GM18505 (cell line): Measurements from ENCODE around the gene PAK4.
"Not testable (repeated sequence)": the region's sequence is repeated elsewhere in the genome, so short reads cannot be mapped to it uniquely, and the experiment has no call there.

ENCODE experiments used
- ATAC-seq: cut with Tn5 transposase; IDR thresholded peaks from one replicate; pipeline ENCODE4 v1.9.1; 2021; ENCODE audit not compliant: unreplicated experiment
- POLR2A ChIP-seq: IDR thresholded peaks from 4 replicates; pipeline ENCODE4 v1.6.1; 2011; ENCODE audit warnings: borderline replicate concordance; ENCODE audit not compliant: insufficient read depth, insufficient read length; ENCODE audit errors: extremely low read depth

PAK4 gene

GRCh38 chr19:39125554-39126311, at the start of gene PAK4:
PAK4 (plus strand) TSS chr19:39125786; CDS start chr19:39169554, 43,768 bp downstream.
- peak; percentile 91 for ATAC-seq
- TF ChIP-seq POLR2A = peak; percentile 78

DNA sequence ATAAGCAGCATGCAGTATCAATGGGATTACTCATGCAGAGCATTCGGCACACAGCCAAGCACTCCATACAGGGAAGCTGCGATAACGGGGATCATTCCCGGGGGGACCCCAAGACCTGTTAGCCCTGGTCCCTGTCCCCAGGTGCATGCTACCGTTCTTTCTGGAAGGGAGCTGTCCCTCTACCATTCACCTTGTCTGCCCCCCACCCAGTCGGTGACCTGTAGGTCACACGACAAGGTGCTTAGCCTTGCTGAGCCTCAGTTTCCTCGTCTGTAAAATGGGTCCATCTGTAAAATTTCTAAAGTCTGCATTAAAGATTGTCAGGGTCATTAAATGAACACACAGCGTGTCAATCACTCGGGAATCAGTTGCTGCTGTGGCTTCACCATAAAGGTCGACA, 48.3 kb upstream of the PAK4 start:
- ATAC-seq = no peak
- TF ChIP-seq POLR2A = no peak

DNA sequence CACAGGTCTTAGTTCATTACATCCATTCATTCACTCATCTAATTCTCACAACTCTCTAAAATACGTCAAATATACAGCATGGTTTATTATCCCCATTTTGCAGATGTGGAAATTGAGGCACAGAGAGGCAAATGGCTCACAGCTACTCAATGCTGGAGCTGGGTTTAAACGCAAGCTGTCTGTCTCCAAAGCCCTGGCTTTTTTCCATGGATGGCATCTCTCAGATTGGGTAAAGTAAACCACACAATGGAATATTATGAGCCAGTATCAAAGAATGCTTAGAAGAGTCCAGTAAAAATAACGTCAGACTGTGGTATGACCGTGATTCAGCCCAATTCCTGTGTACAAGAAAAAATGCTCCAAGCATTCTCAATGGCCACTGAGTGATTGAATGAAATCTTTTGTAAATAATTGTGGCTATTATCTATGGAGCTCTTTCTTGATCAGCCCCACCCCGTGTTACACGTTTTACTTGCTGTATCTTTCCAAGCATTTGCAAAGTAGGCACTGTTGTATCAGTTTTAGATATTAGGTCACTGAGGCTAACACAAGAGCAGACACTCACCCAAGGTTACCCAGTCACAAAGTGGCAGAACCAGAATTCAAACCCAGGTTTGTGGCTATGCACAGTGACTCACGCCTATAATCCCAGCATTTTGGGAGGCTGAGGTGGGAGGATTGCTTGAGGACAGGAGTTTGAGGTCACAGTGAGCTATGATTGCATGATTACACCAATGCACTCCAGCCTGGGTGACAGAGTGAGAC, 47.0 kb upstream of the PAK4 start:
- TF ChIP-seq POLR2A = no peak
- ATAC-seq = no peak

DNA sequence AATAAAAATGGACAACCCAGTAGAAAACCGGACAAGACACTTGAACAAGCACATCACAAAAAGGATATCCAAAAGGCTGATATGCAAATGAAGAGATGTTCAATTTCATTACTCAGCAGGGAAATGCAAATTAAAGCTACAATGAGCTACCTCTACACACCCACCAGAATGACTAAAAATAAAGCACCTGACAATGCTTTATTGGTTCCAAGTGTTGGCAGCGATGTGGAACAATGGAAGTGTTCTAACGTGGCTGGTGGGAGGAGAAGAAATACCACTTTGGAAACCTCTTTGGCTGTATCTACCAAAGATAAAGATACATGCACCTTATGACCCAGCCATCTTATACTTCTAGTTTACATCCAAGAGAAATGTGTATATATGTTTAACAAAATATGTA, 45.2 kb upstream of the PAK4 start:
- no peak for ATAC-seq
- no peak for TF ChIP-seq POLR2A

DNA sequence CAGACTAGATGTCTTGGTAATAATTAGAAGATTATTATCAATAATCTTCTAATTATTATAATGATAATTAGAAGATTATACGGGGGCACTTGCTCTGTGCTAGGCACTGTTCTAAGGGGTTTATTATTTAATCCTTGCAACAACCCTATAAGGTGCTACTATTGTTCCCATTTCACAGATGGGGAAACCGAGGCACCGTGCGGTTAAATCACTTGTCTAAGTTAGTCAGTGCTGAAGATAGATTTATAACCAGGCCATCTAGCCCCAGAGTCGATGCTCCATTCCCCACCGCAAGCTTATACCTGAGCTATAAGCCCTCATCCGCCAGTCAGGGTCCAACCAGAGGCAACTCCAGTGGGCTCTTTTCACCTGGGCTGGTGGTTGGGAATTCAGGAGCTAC, 43.4 kb upstream of the PAK4 start:
- no peak for TF ChIP-seq POLR2A
- ATAC-seq = no peak

DNA sequence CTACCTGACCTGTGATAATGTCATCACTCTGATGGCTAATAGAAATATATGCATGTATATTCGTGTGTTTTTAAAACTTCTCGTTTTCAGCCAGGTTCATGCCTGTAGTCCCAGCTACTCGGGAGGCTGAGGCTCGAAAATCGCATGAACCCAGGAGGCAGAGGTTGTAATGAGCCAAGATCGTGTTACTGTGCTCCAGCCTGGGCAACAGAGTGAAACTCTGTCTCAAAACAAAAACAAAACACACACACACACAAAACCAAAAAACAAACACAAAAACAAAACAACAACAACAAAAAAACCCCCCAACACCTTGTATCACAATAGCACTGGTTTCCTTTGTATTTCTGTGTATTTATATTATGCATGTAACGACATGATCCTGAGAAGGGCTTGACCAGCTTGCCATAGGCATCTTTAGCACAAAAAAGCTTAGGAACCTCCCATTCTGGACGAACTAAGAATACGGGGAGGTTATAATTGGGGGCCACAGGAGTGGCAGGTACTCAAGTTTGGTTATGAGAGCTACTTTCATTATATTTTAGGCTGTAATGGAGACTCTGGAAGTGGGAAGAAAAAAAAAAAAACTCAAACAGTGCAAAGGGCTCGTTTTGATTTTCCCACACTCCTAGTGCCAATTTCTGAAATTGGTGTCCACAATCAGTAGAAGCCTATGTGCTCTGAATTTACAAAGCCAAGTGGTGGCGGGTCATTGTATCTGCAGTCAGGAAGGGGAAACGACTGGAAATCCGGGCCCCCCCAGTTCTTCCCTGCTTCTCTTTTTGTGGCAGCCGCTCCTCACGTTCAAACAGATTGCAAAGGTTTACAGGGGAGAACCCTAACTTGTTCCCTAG, 42.6 kb upstream of the PAK4 start:
- no peak for ATAC-seq
- TF ChIP-seq POLR2A = no peak

- no peak for TF ChIP-seq POLR2A
- no peak for ATAC-seq
These were observed 42.0 kb upstream of the PAK4 start for GRCh38 chr19:39083599-39083982.

DNA sequence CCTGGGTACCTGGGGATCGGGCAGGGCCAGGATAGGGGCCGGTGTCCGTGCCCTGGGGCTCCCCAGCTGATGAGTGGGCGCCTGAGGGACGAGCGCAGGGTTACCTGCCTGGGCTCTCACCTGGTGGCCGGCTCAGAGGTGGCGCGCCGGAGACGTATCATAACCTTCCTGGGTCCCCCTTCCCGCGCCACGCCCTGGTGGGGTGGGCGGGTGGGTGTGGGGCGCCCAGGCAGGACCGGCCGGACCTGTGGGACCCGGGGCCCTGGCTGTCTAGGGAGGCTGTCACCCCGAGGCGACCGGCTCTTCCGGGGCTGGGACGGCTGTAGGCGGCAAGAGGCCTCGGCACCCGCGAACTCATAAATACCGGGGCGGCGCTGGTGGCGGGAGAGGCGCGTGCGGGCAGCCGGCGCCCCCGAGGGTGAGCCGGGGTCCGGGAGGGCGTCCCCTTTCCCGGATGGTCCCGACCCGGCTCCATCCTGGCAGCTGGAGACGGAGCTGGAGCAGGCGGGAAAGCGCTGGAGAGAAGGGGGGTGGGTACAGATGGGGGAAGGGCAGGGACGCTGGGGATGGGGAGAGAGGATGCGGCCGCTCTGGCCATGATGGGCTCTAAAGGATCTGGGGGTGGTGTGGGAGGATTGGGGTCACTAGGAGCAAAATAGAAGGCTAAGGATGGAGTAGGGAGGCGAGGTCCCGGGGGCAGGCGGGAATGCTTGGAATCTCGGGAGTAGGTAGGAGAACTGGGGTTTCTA, 41.4 kb upstream of the PAK4 start, which contains the start of gene ACP7:
ACP7 (plus strand) TSS at position 386 of the 749 bp plus-strand sequence. CDS start 902 bp downstream, outside the sequence.
- ATAC-seq = no peak
- TF ChIP-seq POLR2A = no peak

DNA sequence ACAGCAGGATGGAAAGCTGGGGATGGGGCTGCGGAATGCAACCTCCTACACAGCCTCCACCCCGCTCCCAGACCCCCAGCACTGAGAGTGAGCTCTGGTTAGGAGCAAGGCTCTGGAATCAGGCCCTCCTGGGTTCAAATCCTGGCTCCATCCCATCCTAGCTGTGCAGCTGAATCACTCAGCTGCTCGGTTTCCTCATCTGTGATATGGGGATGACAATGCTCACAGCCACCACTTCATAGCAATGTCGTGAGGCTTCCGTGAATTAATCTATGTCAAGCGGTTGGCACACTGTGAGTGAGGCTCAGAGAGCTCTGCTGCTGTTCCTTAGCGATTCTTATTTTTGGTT, 40.9 kb upstream of the PAK4 start:
- no peak for ATAC-seq
- no peak for TF ChIP-seq POLR2A

DNA sequence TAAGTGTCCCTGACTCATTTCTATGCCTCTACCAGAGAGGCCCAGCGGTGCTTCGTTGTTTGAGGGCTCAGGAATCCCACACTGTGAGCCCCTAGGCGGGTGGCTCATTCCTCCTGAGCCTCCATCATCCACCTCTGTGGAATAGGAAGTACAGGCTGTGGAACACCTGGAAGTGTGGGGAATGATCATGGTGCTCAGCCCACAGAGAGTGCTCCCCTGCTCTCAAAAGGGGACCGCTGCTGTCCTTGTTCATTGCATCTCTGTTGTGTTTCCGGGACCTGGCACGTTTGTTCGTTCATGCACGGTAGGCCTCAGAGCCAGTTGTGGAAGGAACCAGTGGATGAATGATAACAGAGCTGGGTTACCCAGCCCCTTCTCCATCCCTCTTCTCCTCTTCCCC, 40.2 kb upstream of the PAK4 start:
- no peak for ATAC-seq
- TF ChIP-seq POLR2A = no peak

- TF ChIP-seq POLR2A = no peak
- no peak for ATAC-seq
These were observed 39.2 kb upstream of the PAK4 start for GRCh38 chr19:39086386-39086785.

- ATAC-seq = no peak
- TF ChIP-seq POLR2A = no peak
These were observed 37.5 kb upstream of the PAK4 start for GRCh38 chr19:39087907-39088686.

DNA sequence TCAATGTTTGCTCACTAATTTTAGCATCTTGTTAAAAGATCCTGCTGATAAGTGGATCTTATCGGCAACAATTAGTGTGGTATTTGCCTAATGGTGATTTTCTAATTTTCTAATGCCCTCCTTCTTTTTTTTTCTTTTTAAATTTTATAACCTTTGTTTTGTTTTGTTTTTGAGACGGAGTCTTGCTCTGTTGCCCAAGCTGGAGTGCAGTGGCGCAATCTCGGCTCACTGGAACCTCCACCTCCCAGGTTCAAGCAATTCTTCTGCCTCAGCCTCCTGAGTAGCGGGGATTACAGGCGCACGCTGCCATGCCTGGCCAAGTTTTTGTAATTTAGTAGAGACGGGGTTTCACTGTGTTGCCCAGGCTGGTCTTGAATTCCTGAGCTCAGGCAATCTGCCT, 35.6 kb upstream of the PAK4 start:
- not testable (repeated sequence) for ATAC-seq
